ENCODE measurements around the gene NAB1. TPM values are rescaled to one million over a fixed set of nuclear protein-coding genes. Genes with fewer than 3 reads are reported as not detected.

NAB1 gene
- total and polyA plus RNA-seq, 4 donors: 5.8 to 31.0 (median 18.7) TPM

GRCh38 chr2:190670182-190670946 is 21.5 kb downstream of the NAB1 start:
- H3K27me3 ChIP-seq (ENCODE audit: control insufficient read depth in 4 of 4, insufficient read depth in 4 of 4, low read length in 3 of 4): no peaks in the 10 kb centered on the region
- H3K27ac ChIP-seq (ENCODE audit: low read depth in 1 of 2, low read length in 2 of 2): no peak overlapping the region
- H3K9ac ChIP-seq (ENCODE audit: low read depth in 1 of 2, low read length in 2 of 2): no peak overlapping the region
- peaks cover 1 to 37% (median 20%) of the 10 kb centered on the region in 4 donors for H3K36me3 ChIP-seq (ENCODE audit: control insufficient read depth in 4 of 4, insufficient read depth in 3 of 4, low read depth in 1 of 4, low read length in 3 of 4)
- WGBS: 90% methylated on average over 10 of the region's 10 CpGs
- DNase-seq (ENCODE audit: low spot score): no peak
- H3K4me1 ChIP-seq (ENCODE audit: control insufficient read depth in 4 of 4, insufficient read depth in 4 of 4, low read length in 3 of 4): no peaks in the 10 kb centered on the region
- TF ChIP-seq NR2F2 (IDR thresholded peaks at IDR 0.05): no peak
- TF ChIP-seq FOXA1 (IDR thresholded peaks at IDR 0.05): no peak
- TF ChIP-seq REST (IDR thresholded peaks at IDR 0.05): no peak
- TF ChIP-seq EGR1 (IDR thresholded peaks at IDR 0.05; ENCODE audit: low read depth in 2 of 2): no peak
- H3K4me3 ChIP-seq (ENCODE audit: low read depth in 1 of 3, low read length in 3 of 3): no peak overlapping the region
- no peaks in the 10 kb centered on the region for H3K9me3 ChIP-seq (ENCODE audit: control insufficient read depth in 4 of 4, low read length in 3 of 4)

- H3K36me3 ChIP-seq (ENCODE audit: control insufficient read depth in 4 of 4, insufficient read depth in 3 of 4, low read depth in 1 of 4, low read length in 3 of 4): peaks cover 1 to 32% (median 24%) of the 10 kb centered on the region in 4 donors
- no peak overlapping the region for H3K4me3 ChIP-seq (ENCODE audit: low read depth in 1 of 3, low read length in 3 of 3)
- peaks cover 0 to 2% (median 0%) of the 10 kb centered on the region in 4 donors for H3K4me1 ChIP-seq (ENCODE audit: control insufficient read depth in 4 of 4, insufficient read depth in 4 of 4, low read length in 3 of 4)
- H3K27ac ChIP-seq (ENCODE audit: low read depth in 1 of 2, low read length in 2 of 2): no peak overlapping the region
- no peak overlapping the region for H3K9ac ChIP-seq (ENCODE audit: low read depth in 1 of 2, low read length in 2 of 2)
- H3K9me3 ChIP-seq (ENCODE audit: control insufficient read depth in 4 of 4, low read length in 3 of 4): no peaks in the 10 kb centered on the region
- 75% methylated on average over 1 of the region's 1 CpG for WGBS
- TF ChIP-seq YY1 (IDR thresholded peaks at IDR 0.05) (no peak), EGR1 (IDR thresholded peaks at IDR 0.05; ENCODE audit: low read depth in 2 of 2) (no peak), MAX (IDR thresholded peaks at IDR 0.05) (no peak), REST (IDR thresholded peaks at IDR 0.05) (no peak), TAF1 (conservative IDR thresholded peaks at IDR 0.05) (no peak), HNF4A (conservative IDR thresholded peaks at IDR 0.05) (no peak), CTCF (IDR thresholded peaks at IDR 0.05; ENCODE audit: low read depth, low read length, missing input control) (no peak), JUND (IDR thresholded peaks at IDR 0.05) (no peak), HNF4G (IDR thresholded peaks at IDR 0.05) (no peak), FOXA2 (IDR thresholded peaks at IDR 0.05) (no peak), RXRA (IDR thresholded peaks at IDR 0.05) (no peak), ATF3 (IDR thresholded peaks at IDR 0.05) (no peak), RAD21 (IDR thresholded peaks at IDR 0.05) (no peak), SP1 (IDR thresholded peaks at IDR 0.05) (no peak), ZBTB33 (IDR thresholded peaks at IDR 0.05) (no peak), FOXA1 (IDR thresholded peaks at IDR 0.05) (no peak)
- DNase-seq (ENCODE audit: low spot score): no peak
- H3K27me3 ChIP-seq (ENCODE audit: control insufficient read depth in 4 of 4, insufficient read depth in 4 of 4, low read length in 3 of 4): no peaks in the 10 kb centered on the region
Observed at GRCh38 chr2:190674966-190675650, 26.2 kb downstream of the NAB1 start.

Measured in liver (tissue), 9 donors.